Heart right ventricle (tissue), 16 donors: Measurements from ENCODE around the gene FBXO36. TPM values are rescaled to one million over a fixed set of nuclear protein-coding genes. Genes with fewer than 3 reads are reported as not detected.

ENCODE experiments used
- ATAC-seq, 8 donors: fragments of 200-7000 bp; cut with Tn5 transposase; one replicate each; pipeline ENCODE4 v1.9.1; 2020; ENCODE audit warnings: mild to moderate bottlenecking in 8 of 8, moderate library complexity in 8 of 8, moderate number of reproducible peaks in 1 of 8
- DNase-seq, 2 donors: peaks; one replicate each; pipeline ENCODE4 v3.0.0-alpha.2; 2020
- H3K27ac ChIP-seq, 10 donors: fragments of 200-600 bp; sonication (generic) in 2 of 10; one replicate each; pipeline versions ENCODE4 v1.5.0 to v1.8.0; 2020 to 2022; ENCODE audit warnings: mild to moderate bottlenecking in 3 of 10
- H3K27me3 ChIP-seq, 7 donors: fragments of 200-600 bp; one replicate each; pipeline ENCODE4 v1.8.0; 2021 to 2022; ENCODE audit warnings: mild to moderate bottlenecking in 2 of 7
- H3K36me3 ChIP-seq, 9 donors: fragments of 200-600 bp; sonication (generic) in 1 of 9; one replicate each; pipeline versions ENCODE4 v1.5.0 to v1.8.0; 2020 to 2022; ENCODE audit warnings: mild to moderate bottlenecking in 2 of 9
- H3K4me1 ChIP-seq, 9 donors: fragments of 200-600 bp; sonication (generic) in 1 of 9; one replicate each; pipeline versions ENCODE4 v1.5.0 to v1.8.0; 2020 to 2022; ENCODE audit warnings: mild to moderate bottlenecking in 4 of 9
- H3K4me3 ChIP-seq, 10 donors: fragments of 200-600 bp; sonication (generic) in 2 of 10; one replicate each; pipeline versions ENCODE4 v1.5.0 to v1.8.0; 2020 to 2022; ENCODE audit warnings: mild to moderate bottlenecking in 7 of 10, moderate library complexity in 2 of 10
- H3K9me3 ChIP-seq, 11 donors: fragments of 200-600 bp in 10 of 11; sonication (generic) in 2 of 11; one replicate each; pipeline versions ENCODE4 v1.5.0 to v1.8.0; 2013 to 2022; ENCODE audit warnings: mild to moderate bottlenecking in 2 of 11, control low read depth in 1 of 11, moderate library complexity in 1 of 11
- CTCF ChIP-seq, 9 donors: fragments of 200-600 bp; sonication (generic) in 2 of 9; IDR thresholded peaks; one replicate each; pipeline versions ENCODE4 v1.5.0 to v1.8.0; 2021 to 2022; ENCODE audit warnings: antibody characterized with exemption in 9 of 9, mild to moderate bottlenecking in 5 of 9, moderate library complexity in 1 of 9
- WGBS, 2 donors: extraction: QIAGEN DNeasy Blood & Tissue Kit; methylation state at CpG; one replicate each; pipeline ENCODE4 v1.1.7; 2013; ENCODE audit warnings: inconsistent platforms in 1 of 2; 5-methylcytosine and 5-hydroxymethylcytosine counted together
- intact Hi-C, 10 donors: fragments of 100-400 bp; cut with DNase I; formaldehyde crosslinking; loops; one replicate each; pipeline versions ENCODE4 v1.11.1 to v1.14.2; 2022
- polyA plus RNA-seq, 2 donors: library from polyadenylated mRNA; stranded (reverse); fragments of 200-250 nt; gene quantifications; one replicate each; pipeline ENCODE4 v1.2.3, GENCODE V29; 2013
- total RNA-seq, 10 donors: library from RNA; stranded (reverse); fragmentation: NEBNext Ultra II Directional in 3 of 10; extraction: Animal tissue kit (Norgen Biotek cat#: 25700) in 3 of 10; gene quantifications; one replicate each; pipeline versions ENCODE4 v1.2.1 to v1.2.4, GENCODE V29; 2021 to 2023
- donor health status: Arrhythmogenic right ventricular cardiomyopathy.
- donor health status: ischemic (EF 13 %, LVEDD 7.1; RV severe dilation, severe dysfunction).
- donor health status: healthy with polysubstance abuse.
- donor health status: DM: no; HTN: yes; CAD: no.
- donor health status: DM: no; HTN: no; CAD: no.
- donor health status: ischemic (EF 25% LVEDD 6.9; RV normal size, moderate dysfunction).
- donor health status: ischemic (EF 25% LVEDD 5.7; RV mildly dilated, moderate dysfunction).
- donor health status: healthy.
- donor health status: DM: yes; HTN: yes; CAD: no.
- donor health status: Ischemic cardiomyopathy.
- donor health status: ischemic (EF 35%, LVEDD 5.7; RV mildly dilated, moderate dysfunction).
- donor health status: nonischemic (EF 11% LVEDD 7.7; RV severe dilation, severe dysfunction).
- donor health status: DM: yes; HTN: yes; CAD: no.
- donor health status: PGD.
- donor health status: ischemic (EF 29% LVEDD 5.4; RV normal size, mild dysfunction).
- donor health status: nonischemic (EF 23%, LVEDD 6.1; RV moderate dilation, normal function).

FBXO36 gene
- total and polyA plus RNA-seq, 12 donors = 0.15 to 1.4 (median 1.2) TPM

DNA sequence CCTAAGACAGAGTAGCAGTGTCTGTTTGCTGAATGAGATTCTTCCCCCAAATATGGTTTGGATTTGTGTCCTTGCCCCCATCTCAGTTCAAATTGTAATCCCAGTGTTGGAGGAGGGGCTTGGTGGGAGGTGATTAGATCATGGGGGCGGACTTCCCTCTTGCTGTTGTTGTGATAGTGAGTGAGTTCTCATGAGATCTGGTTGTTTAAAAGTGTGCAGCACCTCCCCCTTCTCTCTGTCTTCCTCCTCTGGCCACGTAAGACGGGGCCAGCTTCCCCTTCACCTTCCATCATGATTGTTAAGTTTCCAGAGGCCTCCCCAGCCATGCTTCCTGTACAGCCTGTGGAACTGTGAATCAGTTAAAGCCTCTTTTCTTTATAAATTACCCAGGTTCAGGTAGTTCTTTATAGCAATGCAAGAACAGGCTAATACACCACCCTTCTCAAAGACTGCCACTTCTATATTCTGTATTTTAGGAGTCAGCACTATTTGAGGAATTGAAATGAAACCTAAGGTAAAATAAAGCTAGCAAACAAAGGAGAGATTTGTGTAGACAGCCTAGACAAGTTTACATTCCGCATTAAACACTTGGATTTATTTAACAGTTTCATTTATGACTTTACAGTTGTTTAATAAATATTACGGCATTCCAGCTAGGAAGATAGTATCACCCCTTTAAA is 21.6 kb downstream of the FBXO36 start:
- Histone ChIP-seq H3K4me1 (no peaks in the 10 kb centered on the region), H3K4me3 (no peak overlapping the region), H3K27me3 (no peaks in the 10 kb centered on the region), H3K36me3 (no peaks in the 10 kb centered on the region), H3K9me3 (no peaks in the 10 kb centered on the region), H3K27ac (no peak overlapping the region)
- no peak for TF ChIP-seq CTCF (IDR thresholded peaks at IDR 0.05)
- intact Hi-C loops = no loop called here
- DNase-seq (no peak), ATAC-seq (no peak)
- WGBS, 2 donors = 75 to 76% methylated on average over 5 of the region's 5 CpGs

GRCh38 chr2:229945975-229946374 is 23.7 kb downstream of the FBXO36 start:
- no peak for TF ChIP-seq CTCF (IDR thresholded peaks at IDR 0.05)
- 94 to 95% methylated on average over 8 of the region's 8 CpGs for WGBS, 2 donors
- Histone ChIP-seq H3K4me1 (no peaks in the 10 kb centered on the region), H3K27me3 (no peaks in the 10 kb centered on the region), H3K4me3 (no peak overlapping the region), H3K27ac (no peak overlapping the region), H3K36me3 (no peaks in the 10 kb centered on the region), H3K9me3 (no peaks in the 10 kb centered on the region)
- intact Hi-C loops = no loop called here
- ATAC-seq (no peak), DNase-seq (no peak)

DNA sequence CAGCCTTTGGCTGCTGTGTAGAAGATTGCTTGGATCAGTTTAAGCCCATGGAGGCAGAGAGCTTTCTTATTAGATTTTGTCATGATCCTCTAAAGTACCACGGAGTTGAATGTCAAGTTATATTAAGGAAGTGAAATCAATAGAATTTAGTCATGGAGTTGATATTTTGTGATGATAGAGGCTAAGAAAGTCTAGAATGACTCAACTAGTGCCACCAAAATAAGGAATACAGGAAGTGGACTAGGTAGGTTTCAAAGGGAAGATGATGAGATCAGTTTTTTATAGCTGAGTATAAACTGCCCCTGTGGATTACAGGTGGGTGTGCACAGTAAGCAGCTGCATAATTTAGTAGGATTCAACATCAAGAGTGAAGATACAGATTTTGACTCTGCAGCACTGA is 25.2 kb downstream of the FBXO36 start:
- Histone ChIP-seq H3K27ac (no peak overlapping the region), H3K4me1 (no peaks in the 10 kb centered on the region), H3K4me3 (no peak overlapping the region), H3K27me3 (no peaks in the 10 kb centered on the region), H3K9me3 (no peaks in the 10 kb centered on the region), H3K36me3 (no peaks in the 10 kb centered on the region)
- ATAC-seq (no peak), DNase-seq (no peak)
- WGBS, 2 donors = 90 to 91% methylated on average over 1 of the region's 1 CpG
- intact Hi-C loops = no loop called here
- TF ChIP-seq CTCF (IDR thresholded peaks at IDR 0.05) = no peak

DNA sequence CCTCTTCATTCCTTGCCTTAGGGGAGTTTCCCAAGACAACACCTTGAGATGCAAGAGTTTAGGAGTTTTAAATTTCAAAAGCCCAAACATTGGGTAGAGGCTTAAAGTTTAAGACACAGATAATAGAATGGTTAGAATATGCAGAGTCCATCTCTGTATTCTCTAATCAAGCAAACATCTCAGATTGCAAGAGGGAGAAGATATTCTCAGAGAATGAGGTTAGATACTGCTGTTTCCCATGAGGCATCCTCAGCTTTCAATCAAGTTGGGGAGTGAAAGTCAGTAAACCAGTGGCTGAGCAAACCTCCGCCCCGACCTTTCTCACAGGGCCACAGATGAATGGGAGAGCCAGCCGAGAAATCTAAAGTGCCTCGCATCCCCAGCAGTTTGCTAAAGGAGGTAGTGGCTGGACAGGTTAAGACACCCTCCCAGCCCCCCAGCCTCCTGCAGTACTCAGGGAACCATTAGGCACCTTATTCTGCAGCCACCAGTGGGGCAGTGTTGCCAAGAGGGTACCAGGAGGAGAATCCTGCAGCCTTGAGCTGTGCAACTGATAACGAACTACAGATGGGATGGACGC is 30.0 kb downstream of the FBXO36 start:
- Histone ChIP-seq H3K4me3 (no peak overlapping the region), H3K27ac (no peak overlapping the region), H3K9me3 (no peaks in the 10 kb centered on the region), H3K4me1 (no peaks in the 10 kb centered on the region), H3K36me3 (no peaks in the 10 kb centered on the region), H3K27me3 (no peaks in the 10 kb centered on the region)
- DNase-seq (no peak), ATAC-seq (no peak)
- intact Hi-C loops = no loop called here
- TF ChIP-seq CTCF (IDR thresholded peaks at IDR 0.05) = no peak
- WGBS, 2 donors = 90 to 91% methylated on average over 6 of the region's 6 CpGs
